Left renal pelvis (tissue), 4 donors: ENCODE measurements around the gene PTPRA. TPM values are rescaled to one million over a fixed set of nuclear protein-coding genes. Genes with fewer than 3 reads are reported as not detected.

Experiments
- DNase-seq, 4 donors: peaks; one replicate each; pipeline ENCODE4 v3.0.0-alpha.2; 2013; ENCODE audit warnings: low read depth in 4 of 4, low spot score in 3 of 4
- polyA plus RNA-seq, 4 donors: library from polyadenylated mRNA; unstranded; fragments of 120-200 nt; gene quantifications; one replicate each; pipeline ENCODE4 v1.2.1, GENCODE V29; 2013; ENCODE audit not compliant: insufficient read length in 4 of 4

PTPRA gene
- polyA plus RNA-seq, 4 donors = 87.0 to 141 (median 107) TPM

GRCh38 chr20:2847802-2848201 is 25.5 kb upstream of the PTPRA start:
- no peak for DNase-seq

- DNase-seq = no peak
These were observed 23.8 kb upstream of the PTPRA start for GRCh38 chr20:2849529-2849928.

- DNase-seq = no peak
These were observed 22.2 kb upstream of the PTPRA start for GRCh38 chr20:2851086-2851485.

GRCh38 chr20:2858591-2858990 is 14.7 kb upstream of the PTPRA start:
- no peak for DNase-seq

GRCh38 chr20:2859330-2860121 is 13.8 kb upstream of the PTPRA start:
- no peak for DNase-seq

GRCh38 chr20:2864626-2865025 is 8.7 kb upstream of the PTPRA start:
- DNase-seq = no peak

GRCh38 chr20:2865101-2865500 is 8.2 kb upstream of the PTPRA start:
- DNase-seq = no peak

- no peak for DNase-seq
These were observed 7.7 kb upstream of the PTPRA start for GRCh38 chr20:2865630-2866029.

GRCh38 chr20:2866236-2866635 is 7.0 kb upstream of the PTPRA start:
- no peak for DNase-seq

- no peak for DNase-seq
These were observed 6.0 kb upstream of the PTPRA start for GRCh38 chr20:2867081-2867864.

- no peak for DNase-seq
These were observed 3.9 kb upstream of the PTPRA start for GRCh38 chr20:2869381-2869780.

- no peak for DNase-seq
These were observed 2.2 kb upstream of the PTPRA start for GRCh38 chr20:2871111-2871465.

- no peak for DNase-seq
These were observed 1.4 kb upstream of the PTPRA start for GRCh38 chr20:2871661-2872458.

- DNase-seq = no peak
These were observed 747 bp upstream of the PTPRA start for GRCh38 chr20:2872459-2873009.

GRCh38 chr20:2873747-2874041 is 413 bp downstream of the PTPRA start:
- DNase-seq = no peak

- no peak for DNase-seq
These were observed 1.2 kb downstream of the PTPRA start for GRCh38 chr20:2874456-2874855.

GRCh38 chr20:2875690-2876203 is 2.5 kb downstream of the PTPRA start:
- no peak for DNase-seq

- DNase-seq = no peak
These were observed 5.2 kb downstream of the PTPRA start for GRCh38 chr20:2878515-2878914.

GRCh38 chr20:2879146-2879545 is 5.9 kb downstream of the PTPRA start:
- no peak for DNase-seq

- DNase-seq = no peak
These were observed 7.4 kb downstream of the PTPRA start for GRCh38 chr20:2880650-2881049.
